HG02610 (cell line): ENCODE results near the gene CNMD.

Source experiments
- ATAC-seq: cut with Tn5 transposase; IDR thresholded peaks from one replicate; pipeline ENCODE4 v1.9.1; 2021; ENCODE audit warnings: mild to moderate bottlenecking, moderate library complexity; ENCODE audit not compliant: unreplicated experiment

Gene CNMD

GRCh38 chr13:52739468-52740071, at the start of gene CNMD:
Gene CNMD (minus strand): TSS chr13:52739820. CDS start chr13:52739701, 119 bp downstream.
- no peak for ATAC-seq

- ATAC-seq, result no peak
These were observed 48.4 kb upstream of the CNMD start for GRCh38 chr13:52788011-52788410.

GRCh38 chr13:52787235-52787634, 47.6 kb upstream of the CNMD start:
- no peak for ATAC-seq

- no peak for ATAC-seq
These were observed 47.1 kb upstream of the CNMD start for GRCh38 chr13:52786766-52787165.

GRCh38 chr13:52785739-52786138, 46.1 kb upstream of the CNMD start:
- no peak for ATAC-seq

GRCh38 chr13:52784591-52785340, 45.1 kb upstream of the CNMD start:
- no peak for ATAC-seq

GRCh38 chr13:52783943-52784342, 44.3 kb upstream of the CNMD start:
- ATAC-seq, result no peak

GRCh38 chr13:52782471-52783448, 43.1 kb upstream of the CNMD start:
- ATAC-seq, result no peak

GRCh38 chr13:52780611-52781010, 41.0 kb upstream of the CNMD start:
- no peak for ATAC-seq

- ATAC-seq, result no peak
These were observed 40.5 kb upstream of the CNMD start for GRCh38 chr13:52780092-52780491.

- ATAC-seq, result no peak
These were observed 39.5 kb upstream of the CNMD start for GRCh38 chr13:52779103-52779502.

- no peak for ATAC-seq
These were observed 37.1 kb upstream of the CNMD start for GRCh38 chr13:52776726-52777125.

GRCh38 chr13:52775511-52775910, 35.9 kb upstream of the CNMD start:
- no peak for ATAC-seq

GRCh38 chr13:52767949-52768516, 28.4 kb upstream of the CNMD start:
- no peak for ATAC-seq

GRCh38 chr13:52765611-52766390, 26.2 kb upstream of the CNMD start:
- ATAC-seq, result no peak

GRCh38 chr13:52760077-52760476, 20.5 kb upstream of the CNMD start:
- ATAC-seq, result no peak

GRCh38 chr13:52758114-52758513, 18.5 kb upstream of the CNMD start:
- no peak for ATAC-seq

GRCh38 chr13:52751196-52751595, 11.6 kb upstream of the CNMD start:
- ATAC-seq, result no peak

- ATAC-seq, result no peak
These were observed 11.1 kb upstream of the CNMD start for GRCh38 chr13:52750713-52751112.

- ATAC-seq, result no peak
These were observed 9.8 kb upstream of the CNMD start for GRCh38 chr13:52749419-52749818.
